ENCODE data around the gene PCDHA9.
"Not testable (repeated sequence)": the region's sequence is repeated elsewhere in the genome, so short reads cannot be mapped to it uniquely, and the experiment has no call there.

DNA sequence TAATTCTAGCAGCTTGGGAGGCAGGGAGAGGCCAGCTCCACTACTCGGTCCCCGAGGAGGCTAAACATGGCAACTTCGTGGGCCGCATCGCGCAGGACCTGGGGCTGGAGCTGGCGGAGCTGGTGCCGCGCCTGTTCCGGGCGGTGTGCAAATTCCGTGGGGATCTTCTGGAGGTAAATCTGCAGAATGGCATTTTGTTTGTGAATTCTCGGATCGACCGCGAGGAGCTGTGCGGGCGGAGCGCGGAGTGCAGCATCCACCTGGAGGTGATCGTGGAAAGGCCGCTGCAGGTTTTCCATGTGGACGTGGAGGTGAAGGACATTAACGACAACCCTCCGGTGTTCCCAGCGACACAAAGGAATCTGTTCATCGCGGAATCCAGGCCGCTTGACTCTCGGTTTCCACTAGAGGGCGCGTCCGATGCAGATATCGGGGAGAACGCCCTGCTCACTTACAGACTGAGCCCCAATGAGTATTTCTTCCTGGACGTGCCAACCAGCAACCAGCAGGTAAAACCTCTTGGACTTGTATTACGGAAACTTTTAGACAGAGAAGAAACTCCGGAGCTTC, 13.7 kb upstream of the PCDHA9 start:
- TF ChIP-seq CTCF, POLR2A (IDR thresholded peaks at IDR 0.05): not testable (repeated sequence)
